ENCODE measurements around the gene UCN2.

The UCN2 gene

GRCh38 chr3:48595526-48596121 lies 32.0 kb upstream of the UCN2 start:
- no peak overlapping the region for H3K4me3 ChIP-seq (ENCODE audit: low read depth, low read length)
- no peak for DNase-seq (ENCODE audit: low read depth)
- TF ChIP-seq, protein P1, sequence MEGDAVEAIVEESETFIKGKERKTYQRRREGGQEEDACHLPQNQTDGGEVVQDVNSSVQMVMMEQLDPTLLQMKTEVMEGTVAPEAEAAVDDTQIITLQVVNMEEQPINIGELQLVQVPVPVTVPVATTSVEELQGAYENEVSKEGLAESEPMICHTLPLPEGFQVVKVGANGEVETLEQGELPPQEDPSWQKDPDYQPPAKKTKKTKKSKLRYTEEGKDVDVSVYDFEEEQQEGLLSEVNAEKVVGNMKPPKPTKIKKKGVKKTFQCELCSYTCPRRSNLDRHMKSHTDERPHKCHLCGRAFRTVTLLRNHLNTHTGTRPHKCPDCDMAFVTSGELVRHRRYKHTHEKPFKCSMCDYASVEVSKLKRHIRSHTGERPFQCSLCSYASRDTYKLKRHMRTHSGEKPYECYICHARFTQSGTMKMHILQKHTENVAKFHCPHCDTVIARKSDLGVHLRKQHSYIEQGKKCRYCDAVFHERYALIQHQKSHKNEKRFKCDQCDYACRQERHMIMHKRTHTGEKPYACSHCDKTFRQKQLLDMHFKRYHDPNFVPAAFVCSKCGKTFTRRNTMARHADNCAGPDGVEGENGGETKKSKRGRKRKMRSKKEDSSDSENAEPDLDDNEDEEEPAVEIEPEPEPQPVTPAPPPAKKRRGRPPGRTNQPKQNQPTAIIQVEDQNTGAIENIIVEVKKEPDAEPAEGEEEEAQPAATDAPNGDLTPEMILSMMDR (IDR thresholded peaks at IDR 0.05; ENCODE audit: insufficient read depth, low read depth, low read length, missing control alignments): no peak

DNA sequence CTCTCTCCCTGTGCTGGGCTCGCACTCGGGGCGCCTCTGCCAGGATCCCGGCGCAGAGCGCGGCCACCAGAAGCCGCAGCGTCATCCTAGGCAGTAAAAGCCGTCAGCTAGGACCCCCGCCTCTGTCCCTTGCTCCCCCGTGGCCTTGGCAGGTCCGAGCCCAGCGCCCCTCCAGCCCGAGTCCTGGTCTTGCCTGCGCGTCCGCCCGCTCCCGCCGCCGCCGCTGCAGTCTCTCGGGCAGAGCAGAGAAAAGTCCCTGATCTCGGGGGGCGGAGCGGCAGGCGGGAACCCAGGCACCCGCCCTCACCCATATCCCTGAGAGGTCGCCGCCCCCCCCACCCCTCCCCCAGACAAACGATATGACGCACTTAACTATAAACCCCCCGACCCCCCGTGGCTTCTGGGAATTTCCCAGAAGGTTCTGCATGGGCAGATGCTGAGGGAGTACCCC lies 31.5 kb upstream of the UCN2 start, which contains the start of gene COL7A1:
TSS of gene COL7A1 (minus strand) at position 255 of the 451 bp plus-strand sequence. CDS start at position 85, 170 bp downstream.
- no peak within 1 kb of the TSS for H3K4me3 ChIP-seq (ENCODE audit: low read depth, low read length)
- DNase-seq (ENCODE audit: low read depth): no peak
- TF ChIP-seq, protein P1 (IDR thresholded peaks at IDR 0.05; ENCODE audit: insufficient read depth, low read depth, low read length, missing control alignments): no peak

DNA sequence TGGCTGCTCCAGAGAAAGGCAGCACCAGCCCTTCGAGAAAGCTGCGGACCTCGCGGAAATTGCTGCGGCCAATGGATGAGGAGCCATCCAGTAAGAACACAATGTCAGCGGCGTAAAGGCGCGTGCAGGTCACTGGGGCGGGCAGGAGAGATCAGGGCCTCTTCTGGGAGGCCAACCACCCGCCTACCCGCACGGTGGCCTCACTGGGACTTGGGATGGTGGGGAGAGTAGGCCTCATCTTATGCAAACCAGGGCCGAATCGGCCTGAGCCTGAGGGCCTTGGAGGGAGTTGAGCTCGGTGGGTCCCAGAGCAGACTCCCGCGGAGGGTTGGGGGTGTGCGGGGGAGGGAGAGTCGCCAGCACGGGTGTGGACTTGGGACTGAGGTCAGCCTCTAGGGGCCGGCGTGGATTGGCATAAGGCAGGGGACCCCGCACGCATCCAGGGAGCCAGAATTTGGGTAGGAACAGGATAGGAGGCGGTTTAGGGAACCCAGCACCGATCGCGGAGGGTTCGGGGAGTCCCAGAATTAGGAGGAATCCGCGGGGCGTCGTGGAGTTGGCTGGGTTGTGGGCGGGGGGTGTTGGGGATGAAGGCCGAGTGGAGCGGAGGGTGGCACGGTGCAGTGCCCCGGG lies 31.0 kb upstream of the UCN2 start:
- H3K4me3 ChIP-seq (ENCODE audit: low read depth, low read length): no peak overlapping the region
- no peak for DNase-seq (ENCODE audit: low read depth)
- TF ChIP-seq, protein P1 (IDR thresholded peaks at IDR 0.05; ENCODE audit: insufficient read depth, low read depth, low read length, missing control alignments): no peak

- DNase-seq (ENCODE audit: low read depth): no peak
- TF ChIP-seq, protein P1 (IDR thresholded peaks at IDR 0.05; ENCODE audit: insufficient read depth, low read depth, low read length, missing control alignments): no peak
- no peak overlapping the region for H3K4me3 ChIP-seq (ENCODE audit: low read depth, low read length)
Measured at GRCh38 chr3:48593337-48593736, 29.8 kb upstream of the UCN2 start.

GRCh38 chr3:48592519-48593087 lies 29.0 kb upstream of the UCN2 start:
- TF ChIP-seq, protein P1 (IDR thresholded peaks at IDR 0.05; ENCODE audit: insufficient read depth, low read depth, low read length, missing control alignments): no peak
- no peak for DNase-seq (ENCODE audit: low read depth)

DNA sequence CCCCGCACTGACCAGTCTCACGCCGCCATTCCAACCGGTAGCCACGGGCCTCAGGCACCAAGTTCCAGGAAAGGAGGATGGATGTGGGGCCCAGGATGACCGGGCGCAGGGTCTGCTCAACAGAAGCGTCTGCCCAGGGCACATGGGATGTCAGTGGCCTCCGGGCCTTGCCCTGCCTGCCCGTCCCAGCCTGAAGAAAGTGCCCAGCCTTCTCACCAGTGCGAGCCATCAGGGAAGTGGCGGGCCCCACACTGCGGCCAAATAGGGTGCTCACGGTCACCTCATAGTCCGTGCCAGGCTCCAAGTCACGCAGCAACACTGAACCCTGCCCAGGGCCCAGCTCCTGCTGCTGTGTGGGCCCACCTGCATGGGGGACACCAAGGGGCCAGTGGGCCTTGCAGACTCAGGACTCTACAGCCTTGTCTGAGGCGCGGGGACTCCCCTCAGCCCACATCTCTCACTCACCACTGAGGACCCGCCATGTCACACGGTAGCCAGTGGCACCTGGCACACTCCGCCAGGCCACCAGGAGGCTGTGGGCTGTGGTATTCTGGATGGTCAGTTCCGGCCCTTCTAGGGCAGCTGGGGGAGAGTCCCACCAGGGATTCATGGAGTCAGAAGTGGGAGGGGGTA lies 28.4 kb upstream of the UCN2 start:
- DNase-seq (ENCODE audit: low read depth): no peak

More at GRCh38 chr3:48592519-48593087, 29.0 kb upstream of the UCN2 start:
- H3K4me3 ChIP-seq (ENCODE audit: low read depth, low read length): no peak overlapping the region

More for the DNA sequence above, 28.4 kb upstream of the UCN2 start:
- TF ChIP-seq, protein P1 (IDR thresholded peaks at IDR 0.05; ENCODE audit: insufficient read depth, low read depth, low read length, missing control alignments): no peak
- H3K4me3 ChIP-seq (ENCODE audit: low read depth, low read length): no peak overlapping the region
